ENCODE data around the gene LMTK3. TPM values are rescaled to one million over a fixed set of nuclear protein-coding genes. Genes with fewer than 3 reads are reported as not detected.

Gene LMTK3, protein sequence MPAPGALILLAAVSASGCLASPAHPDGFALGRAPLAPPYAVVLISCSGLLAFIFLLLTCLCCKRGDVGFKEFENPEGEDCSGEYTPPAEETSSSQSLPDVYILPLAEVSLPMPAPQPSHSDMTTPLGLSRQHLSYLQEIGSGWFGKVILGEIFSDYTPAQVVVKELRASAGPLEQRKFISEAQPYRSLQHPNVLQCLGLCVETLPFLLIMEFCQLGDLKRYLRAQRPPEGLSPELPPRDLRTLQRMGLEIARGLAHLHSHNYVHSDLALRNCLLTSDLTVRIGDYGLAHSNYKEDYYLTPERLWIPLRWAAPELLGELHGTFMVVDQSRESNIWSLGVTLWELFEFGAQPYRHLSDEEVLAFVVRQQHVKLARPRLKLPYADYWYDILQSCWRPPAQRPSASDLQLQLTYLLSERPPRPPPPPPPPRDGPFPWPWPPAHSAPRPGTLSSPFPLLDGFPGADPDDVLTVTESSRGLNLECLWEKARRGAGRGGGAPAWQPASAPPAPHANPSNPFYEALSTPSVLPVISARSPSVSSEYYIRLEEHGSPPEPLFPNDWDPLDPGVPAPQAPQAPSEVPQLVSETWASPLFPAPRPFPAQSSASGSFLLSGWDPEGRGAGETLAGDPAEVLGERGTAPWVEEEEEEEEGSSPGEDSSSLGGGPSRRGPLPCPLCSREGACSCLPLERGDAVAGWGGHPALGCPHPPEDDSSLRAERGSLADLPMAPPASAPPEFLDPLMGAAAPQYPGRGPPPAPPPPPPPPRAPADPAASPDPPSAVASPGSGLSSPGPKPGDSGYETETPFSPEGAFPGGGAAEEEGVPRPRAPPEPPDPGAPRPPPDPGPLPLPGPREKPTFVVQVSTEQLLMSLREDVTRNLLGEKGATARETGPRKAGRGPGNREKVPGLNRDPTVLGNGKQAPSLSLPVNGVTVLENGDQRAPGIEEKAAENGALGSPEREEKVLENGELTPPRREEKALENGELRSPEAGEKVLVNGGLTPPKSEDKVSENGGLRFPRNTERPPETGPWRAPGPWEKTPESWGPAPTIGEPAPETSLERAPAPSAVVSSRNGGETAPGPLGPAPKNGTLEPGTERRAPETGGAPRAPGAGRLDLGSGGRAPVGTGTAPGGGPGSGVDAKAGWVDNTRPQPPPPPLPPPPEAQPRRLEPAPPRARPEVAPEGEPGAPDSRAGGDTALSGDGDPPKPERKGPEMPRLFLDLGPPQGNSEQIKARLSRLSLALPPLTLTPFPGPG (N-terminal part only)
- polyA plus RNA-seq (2012; ENCODE audit: insufficient read depth, insufficient read length, low read depth), result 6.4 TPM

DNA sequence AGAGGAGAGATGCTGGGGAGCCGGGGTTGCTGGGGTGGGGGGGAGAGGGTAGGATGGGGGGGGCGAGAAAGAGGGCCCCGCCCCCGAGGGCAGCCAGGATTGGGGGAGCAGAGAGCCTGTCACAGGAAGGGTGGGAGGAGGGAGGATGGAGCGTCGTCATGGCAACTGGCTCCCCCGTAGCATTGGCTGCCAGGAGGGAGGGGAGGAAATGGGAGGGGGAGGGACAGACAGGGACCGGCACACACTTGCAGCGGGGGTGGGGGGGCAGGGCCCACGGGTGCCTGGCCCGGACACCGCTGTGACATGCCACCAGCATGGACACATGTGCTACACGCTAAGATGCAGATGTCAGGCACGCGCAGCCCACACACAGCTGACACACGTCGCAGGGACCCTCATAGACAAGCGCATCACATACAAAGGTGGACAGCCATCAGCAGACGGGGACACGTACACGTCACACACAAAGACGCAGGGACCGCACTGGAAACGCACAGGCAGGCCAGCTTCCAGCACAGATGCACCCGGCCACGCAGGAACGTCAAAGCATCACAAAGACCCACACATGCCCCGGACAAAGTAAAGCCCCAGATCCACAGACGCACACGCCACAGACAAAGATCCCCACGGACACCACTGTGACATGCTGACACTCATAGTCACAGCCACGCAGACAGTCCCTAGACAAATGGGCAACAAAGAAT is at the start of gene LMTK3:
TSS of gene LMTK3 (minus strand) at position 36 of the 704 bp plus-strand sequence. CDS start 259 bp downstream, outside the sequence.
- no peaks in the 10 kb centered on the region; the same call in 1 of the 2 replicates for H3K27me3 ChIP-seq

DNA sequence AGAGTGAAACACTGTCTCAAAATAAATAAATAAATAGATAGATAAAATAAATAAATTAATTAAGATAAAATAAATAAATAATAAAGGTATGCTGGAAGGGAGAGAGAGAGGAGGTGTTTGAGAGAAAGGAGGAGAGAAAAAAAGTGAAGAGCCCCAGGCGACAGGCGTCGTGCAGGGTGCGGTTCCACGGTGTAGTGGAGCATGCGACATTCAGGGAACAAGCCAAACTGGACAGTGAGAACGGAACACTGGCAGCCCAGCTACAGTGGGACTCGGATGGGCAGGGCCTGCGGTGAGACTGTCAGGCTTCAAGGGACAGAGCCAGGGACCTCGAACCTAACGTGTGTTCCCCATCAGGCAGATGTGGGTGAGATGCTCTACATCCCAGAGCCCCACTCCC is 49.8 kb upstream of the LMTK3 start:
- no peak for DNase-seq
- no peaks in the 10 kb centered on the region for H3K27me3 ChIP-seq
- no peak overlapping the region for H3K4me3 ChIP-seq (ENCODE audit: low read depth, low read length)
- no peaks in the 10 kb centered on the region for H3K36me3 ChIP-seq
- no peaks in the 10 kb centered on the region for H3K4me1 ChIP-seq
- TF ChIP-seq, protein P1, sequence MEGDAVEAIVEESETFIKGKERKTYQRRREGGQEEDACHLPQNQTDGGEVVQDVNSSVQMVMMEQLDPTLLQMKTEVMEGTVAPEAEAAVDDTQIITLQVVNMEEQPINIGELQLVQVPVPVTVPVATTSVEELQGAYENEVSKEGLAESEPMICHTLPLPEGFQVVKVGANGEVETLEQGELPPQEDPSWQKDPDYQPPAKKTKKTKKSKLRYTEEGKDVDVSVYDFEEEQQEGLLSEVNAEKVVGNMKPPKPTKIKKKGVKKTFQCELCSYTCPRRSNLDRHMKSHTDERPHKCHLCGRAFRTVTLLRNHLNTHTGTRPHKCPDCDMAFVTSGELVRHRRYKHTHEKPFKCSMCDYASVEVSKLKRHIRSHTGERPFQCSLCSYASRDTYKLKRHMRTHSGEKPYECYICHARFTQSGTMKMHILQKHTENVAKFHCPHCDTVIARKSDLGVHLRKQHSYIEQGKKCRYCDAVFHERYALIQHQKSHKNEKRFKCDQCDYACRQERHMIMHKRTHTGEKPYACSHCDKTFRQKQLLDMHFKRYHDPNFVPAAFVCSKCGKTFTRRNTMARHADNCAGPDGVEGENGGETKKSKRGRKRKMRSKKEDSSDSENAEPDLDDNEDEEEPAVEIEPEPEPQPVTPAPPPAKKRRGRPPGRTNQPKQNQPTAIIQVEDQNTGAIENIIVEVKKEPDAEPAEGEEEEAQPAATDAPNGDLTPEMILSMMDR (IDR thresholded peaks at IDR 0.05; ENCODE audit: low read depth, low read length), result no peak
- no peaks in the 10 kb centered on the region for H3K9me3 ChIP-seq

More for the DNA sequence above, at the start of gene LMTK3:
- Histone ChIP-seq H3K36me3 (no peaks in the 10 kb centered on the region), H3K4me1 (0 out of 2 replicates have a peak, but pooled peaks cover 2% of the 10 kb centered on the region), H3K4me3 (ENCODE audit: low read depth, low read length) (peak within 1 kb of the TSS; percentile 68), H3K9me3 (no peaks in the 10 kb centered on the region)
- DNase-seq, result peak; percentile 77
- TF ChIP-seq, protein P1 (IDR thresholded peaks at IDR 0.05; ENCODE audit: low read depth, low read length), result no peak

DNA sequence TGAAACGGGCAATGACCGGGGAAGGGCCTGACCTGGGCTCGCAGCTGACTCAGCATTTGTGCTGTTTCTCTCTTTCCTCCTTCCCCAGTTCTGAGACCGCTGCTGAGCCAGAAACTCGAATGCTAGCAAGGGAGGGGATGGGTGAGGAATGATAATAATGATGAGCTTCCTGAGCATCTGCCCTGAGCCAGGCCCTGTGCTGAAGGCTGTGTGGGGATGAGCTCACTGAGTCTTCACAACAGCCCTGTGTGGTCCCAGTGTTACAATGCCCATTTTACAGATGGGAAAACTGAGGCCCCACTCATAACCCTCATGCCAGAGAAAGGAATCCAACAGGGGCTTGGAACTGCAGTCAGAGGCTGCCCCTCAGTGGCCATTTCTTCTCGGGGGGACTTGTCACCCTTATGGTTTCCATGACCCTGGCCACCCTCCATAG is 48.5 kb upstream of the LMTK3 start:
- TF ChIP-seq, protein P1 (IDR thresholded peaks at IDR 0.05; ENCODE audit: low read depth, low read length), result peak; percentile 27
- H3K9me3 ChIP-seq, result no peaks in the 10 kb centered on the region
- no peak overlapping the region for H3K4me3 ChIP-seq (ENCODE audit: low read depth, low read length)
- H3K36me3 ChIP-seq, result no peaks in the 10 kb centered on the region
- no peaks in the 10 kb centered on the region for H3K4me1 ChIP-seq
- DNase-seq, result no peak
- H3K27me3 ChIP-seq, result no peaks in the 10 kb centered on the region

DNA sequence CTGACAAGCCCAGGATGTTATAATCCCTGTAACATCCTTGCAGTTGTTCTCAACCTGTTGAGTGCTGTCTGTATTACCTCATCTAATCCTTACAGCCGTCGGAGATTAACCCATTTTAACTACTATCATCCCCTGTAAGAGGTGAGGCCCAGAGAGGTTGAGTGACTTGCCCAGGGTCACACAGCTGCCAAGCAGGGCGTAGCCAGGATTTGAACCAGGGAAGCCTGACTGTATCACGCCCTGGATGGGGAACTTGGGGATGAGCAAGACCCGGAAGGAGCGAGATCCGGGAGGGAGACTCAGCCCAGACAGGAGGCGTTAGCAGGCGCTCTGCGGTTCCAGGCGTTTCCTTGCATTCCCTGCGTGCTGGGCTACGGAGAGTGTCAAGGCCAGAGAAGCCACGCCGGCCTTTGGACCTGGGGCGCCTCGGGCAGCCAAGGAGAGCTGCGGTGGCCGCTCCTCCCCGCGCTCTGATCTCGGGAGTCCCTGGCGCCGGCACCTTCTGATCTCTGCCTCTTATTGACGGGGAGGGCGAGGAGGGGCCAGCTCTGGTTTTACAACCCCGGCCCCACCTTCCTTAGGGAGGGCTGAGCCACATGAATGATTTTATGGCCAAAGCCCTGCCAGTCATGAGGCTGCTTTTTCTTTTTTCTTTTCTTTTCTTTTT is 46.5 kb upstream of the LMTK3 start:
- Histone ChIP-seq H3K9me3 (no peaks in the 10 kb centered on the region), H3K36me3 (no peaks in the 10 kb centered on the region), H3K4me3 (ENCODE audit: low read depth, low read length) (no peak overlapping the region), H3K27me3 (no peaks in the 10 kb centered on the region), H3K4me1 (no peaks in the 10 kb centered on the region)
- TF ChIP-seq, protein P1 (IDR thresholded peaks at IDR 0.05; ENCODE audit: low read depth, low read length), result no peak
- no peak for DNase-seq

DNA sequence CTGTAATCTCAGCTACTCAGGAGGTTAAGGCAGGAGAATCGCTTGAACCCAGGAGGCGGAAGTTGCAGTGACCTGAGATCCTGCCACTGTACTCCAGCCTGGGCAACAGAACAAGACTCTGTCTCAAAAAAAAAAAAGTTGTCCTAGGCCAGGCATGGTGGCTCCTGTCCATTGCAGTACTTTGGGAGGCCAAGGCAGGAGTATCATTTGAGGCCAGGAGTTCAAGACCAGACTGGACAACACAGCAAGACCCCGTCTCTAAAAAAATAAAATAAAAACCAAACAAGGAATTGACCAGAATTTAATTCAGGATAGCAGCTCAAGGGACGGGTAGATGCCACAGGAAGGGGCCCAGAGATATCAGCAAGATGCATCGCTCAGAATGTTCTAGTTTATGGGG is 45.2 kb upstream of the LMTK3 start:
- H3K4me1 ChIP-seq, result no peaks in the 10 kb centered on the region
- H3K27me3 ChIP-seq, result no peaks in the 10 kb centered on the region
- H3K36me3 ChIP-seq, result no peaks in the 10 kb centered on the region
- H3K9me3 ChIP-seq, result no peaks in the 10 kb centered on the region
- no peak overlapping the region for H3K4me3 ChIP-seq (ENCODE audit: low read depth, low read length)
- TF ChIP-seq, protein P1 (IDR thresholded peaks at IDR 0.05; ENCODE audit: low read depth, low read length), result no peak
- DNase-seq, result no peak

All from BE2C (cell line).